HepG2 (cell line): ENCODE data around the gene IL21R. TPM values are rescaled to one million over a fixed set of nuclear protein-coding genes. Genes with fewer than 3 reads are reported as not detected.
A peak's percentile ranks its signal among the peaks of the same experiment; 100 is the strongest.

Source experiments
- ATF7 ChIP-seq, 2 experiments: fragments of 450-650 bp in 1 of 2; sonication (generic) in 1 of 2; formaldehyde crosslinking in 1 of 2; IDR thresholded peaks; 2 replicates each; pipeline versions ENCODE4 v1.4.0 to v1.6.1; 2016 to 2020; ENCODE audit warnings: antibody characterized with exemption in 1 of 2, mild to moderate bottlenecking in 1 of 2, missing genetic modification reagents in 1 of 2
- IRF9 ChIP-seq: sonication (generic); formaldehyde crosslinking; IDR thresholded peaks from 2 replicates; pipeline ENCODE4 v1.8.0; 2022; ENCODE audit warnings: missing genetic modification reagents, mild to moderate bottlenecking, borderline replicate concordance
- KMT2A ChIP-seq: sonication (generic); formaldehyde crosslinking; IDR thresholded peaks from 2 replicates; pipeline ENCODE4 v1.4.0; 2020; ENCODE audit warnings: missing genetic modification reagents
- LBX2 ChIP-seq: sonication (generic); formaldehyde crosslinking; IDR thresholded peaks from 2 replicates; pipeline ENCODE4 v1.5.0; 2020; ENCODE audit warnings: missing genetic modification reagents, mild to moderate bottlenecking, borderline replicate concordance
- MXI1 ChIP-seq: IDR thresholded peaks from 3 replicates; pipeline ENCODE4 v1.6.1; 2012; ENCODE audit warnings: low read depth, low read length, inconsistent platforms, borderline replicate concordance
- SKIL ChIP-seq: sonication (generic); formaldehyde crosslinking; IDR thresholded peaks from 2 replicates; pipeline ENCODE4 v1.8.0; 2022; ENCODE audit warnings: missing genetic modification reagents, mild to moderate bottlenecking, moderate library complexity, borderline replicate concordance
- SOX5 ChIP-seq: IDR thresholded peaks from 2 replicates; pipeline ENCODE4 v1.6.1; 2016; ENCODE audit warnings: borderline replicate concordance
- SRSF9 ChIP-seq: fragments of 200-400 bp; formaldehyde crosslinking; IDR thresholded peaks from 2 replicates; pipeline ENCODE4 v1.6.1; 2018; ENCODE audit warnings: borderline replicate concordance, mild to moderate bottlenecking, low read depth, low read length; ENCODE audit not compliant: insufficient read depth, poor library complexity, severe bottlenecking
- THAP7 ChIP-seq: sonication (generic); formaldehyde crosslinking; IDR thresholded peaks from 2 replicates; pipeline ENCODE4 v1.8.1; 2023; ENCODE audit warnings: mild to moderate bottlenecking, missing genetic modification reagents
- ZFP82 ChIP-seq: sonication (generic); formaldehyde crosslinking; IDR thresholded peaks from 2 replicates; pipeline ENCODE4 v1.5.1; 2020; ENCODE audit warnings: mild to moderate bottlenecking, missing genetic modification reagents, borderline replicate concordance
- ZFP91 ChIP-seq: sonication (generic); formaldehyde crosslinking; IDR thresholded peaks from 2 replicates; pipeline ENCODE4 v1.9.0; 2022; ENCODE audit warnings: missing genetic modification reagents, mild to moderate bottlenecking, borderline replicate concordance
- ZMYM4 ChIP-seq: sonication (generic); formaldehyde crosslinking; IDR thresholded peaks from 2 replicates; pipeline ENCODE4 v1.8.1; 2023; ENCODE audit warnings: mild to moderate bottlenecking, missing genetic modification reagents
- ZNF18 ChIP-seq: sonication (generic); formaldehyde crosslinking; IDR thresholded peaks from 2 replicates; pipeline ENCODE4 v1.8.0; 2022; ENCODE audit warnings: mild to moderate bottlenecking, missing genetic modification reagents; ENCODE audit not compliant: insufficient replicate concordance
- ZNF543 ChIP-seq: sonication (generic); formaldehyde crosslinking; IDR thresholded peaks from 2 replicates; pipeline ENCODE4 v1.4.0; 2020; ENCODE audit warnings: mild to moderate bottlenecking, missing genetic modification reagents
- ZNF629 ChIP-seq: sonication (generic); formaldehyde crosslinking; conservative IDR thresholded peaks from 2 replicates; pipeline ENCODE4 v1.5.0; 2020; ENCODE audit warnings: missing genetic modification reagents
- ZNF691 ChIP-seq: sonication (generic); formaldehyde crosslinking; IDR thresholded peaks from 2 replicates; pipeline ENCODE4 v1.4.0; 2020; ENCODE audit warnings: missing genetic modification reagents, low read depth, mild to moderate bottlenecking, borderline replicate concordance
- ZNF746 ChIP-seq: sonication (generic); formaldehyde crosslinking; IDR thresholded peaks from 2 replicates; pipeline ENCODE4 v1.8.0; 2022; ENCODE audit warnings: mild to moderate bottlenecking, missing genetic modification reagents
- polyA plus RNA-seq, 8 experiments: library from polyadenylated mRNA; depleted of rRNA in 3 of 8; stranded (reverse) in 7 of 8; unstranded in 1 of 8; fragments of >200 nt; fragmentation: Illumina TruSeq in 4 of 8; extraction: Trizol in 4 of 8; gene quantifications; 2 replicates each; pipeline versions ENCODE4 v1.2.1 to v1.2.3, GENCODE V29; 2011 to 2016; ENCODE audit warnings: low read depth in 4 of 8, missing spikeins in 1 of 8, mixed read lengths in 1 of 8; ENCODE audit not compliant: insufficient read depth in 1 of 8
- total RNA-seq, 5 experiments: library from RNA; depleted of rRNA; stranded (reverse); fragments of >200 nt; fragmentation: Illumina TruSeq; extraction: Trizol; gene quantifications; 2 replicates each; pipeline ENCODE4 v1.2.3, GENCODE V29; 2016; ENCODE audit warnings: low read depth in 1 of 5

The IL21R gene
- total and polyA plus RNA-seq, 2 of the 13 experiments (the other 11 are each of a cell fraction or from before 2014, with no cell fraction given), result 0.49 to 0.64 TPM

GRCh38 chr16:27470567-27471431 is 68.8 kb downstream of the IL21R start (continued):
- TF ChIP-seq SKIL (CRISPR knock-in tag), result peak; percentile 96
- TF ChIP-seq LBX2, result no peak
- TF ChIP-seq ZNF543 (CRISPR knock-in tag), result 0 out of 2 replicates have a peak, but pooled peaks have one; percentile 42
- TF ChIP-seq ZFP91 (CRISPR knock-in tag), result peak; percentile 47; the same call in 1 of the 2 replicates
- peak; percentile 78; the same call in 1 of the 2 replicates for TF ChIP-seq SOX5 (CRISPR knock-in tag)
- no peak for TF ChIP-seq ZFP82 (CRISPR knock-in tag)
- TF ChIP-seq ZMYM4, result no peak
- TF ChIP-seq IRF9 (CRISPR knock-in tag), result peak; percentile 57; the same call in 1 of the 2 replicates
- no peak for TF ChIP-seq SRSF9
- no peak for TF ChIP-seq ATF7 (IDR thresholded peaks at IDR 0.05)
- 0 out of 2 replicates have a peak, but pooled peaks have one; percentile 44 for TF ChIP-seq ATF7 (CRISPR knock-in tag; IDR thresholded peaks at IDR 0.05)
- no peak for TF ChIP-seq THAP7 (CRISPR knock-in tag)
- TF ChIP-seq KMT2A (CRISPR knock-in tag), result no peak
- TF ChIP-seq ZNF629 (CRISPR knock-in tag), result no peak
- TF ChIP-seq MXI1, result peak; percentile 94; the same call in 2 of the 3 replicates
- peak; percentile 87; the same call in 1 of the 2 replicates for TF ChIP-seq ZNF691 (CRISPR knock-in tag)
- no peak for TF ChIP-seq ZNF746 (CRISPR knock-in tag)
- no peak for TF ChIP-seq ZNF18 (CRISPR knock-in tag)
